ENCODE data around the gene EMC10. TPM values are rescaled to one million over a fixed set of nuclear protein-coding genes. Genes with fewer than 3 reads are reported as not detected.
"Not testable (repeated sequence)": the region's sequence is repeated elsewhere in the genome, so short reads cannot be mapped to it uniquely, and the experiment has no call there.

EMC10 gene
- total RNA-seq, 1 experiment from 2014 or later: 66.7 TPM

DNA sequence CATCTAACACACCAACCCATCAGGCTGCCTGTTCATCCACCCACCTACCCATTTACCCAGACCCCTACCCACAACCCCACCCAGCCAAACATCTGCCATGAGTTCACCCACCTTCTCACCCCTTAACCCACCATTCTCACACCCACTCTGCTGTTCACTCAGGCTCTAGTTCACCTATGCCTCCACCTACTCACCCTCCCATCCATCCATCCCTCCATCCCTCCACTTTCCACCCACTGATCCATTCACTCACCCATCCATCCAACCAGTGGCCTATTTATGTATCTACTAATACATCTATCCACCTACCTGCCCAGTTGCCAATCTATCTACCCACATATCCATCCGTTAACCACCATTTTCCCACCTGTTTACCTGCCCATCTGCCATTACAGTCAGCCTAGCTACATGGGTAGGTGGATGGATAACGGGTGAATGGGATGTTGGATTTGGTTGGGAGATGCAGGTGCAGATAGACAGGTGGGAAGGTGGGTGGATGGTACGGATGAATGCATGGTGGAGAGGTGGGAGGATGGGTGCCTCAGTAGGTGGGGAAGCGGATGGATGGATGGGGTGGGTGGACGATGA, 38.4 kb upstream of the EMC10 start:
- H3K9me3 ChIP-seq (ENCODE audit: control insufficient read depth, insufficient read depth, low read depth, low read length): no peaks in the 10 kb centered on the region
- no TSS peak for BruUV-seq (replicated peaks)
- CTCF ChIA-PET: no interaction called here
- TF ChIP-seq POLR2AphosphoS5 (IDR thresholded peaks at IDR 0.05; ENCODE audit: low read depth, low read length) (no peak), SIN3A (IDR thresholded peaks at IDR 0.05; ENCODE audit: borderline replicate concordance, insufficient read depth, low read depth, low read length) (no peak), REST (IDR thresholded peaks at IDR 0.05; ENCODE audit: insufficient read depth in 1 of 2, low read depth in 2 of 2, low read length in 1 of 2) (no peak), TCF7L2 (IDR thresholded peaks at IDR 0.05; ENCODE audit: low read depth, low read length) (no peak)
- TF ChIP-seq, protein P1, sequence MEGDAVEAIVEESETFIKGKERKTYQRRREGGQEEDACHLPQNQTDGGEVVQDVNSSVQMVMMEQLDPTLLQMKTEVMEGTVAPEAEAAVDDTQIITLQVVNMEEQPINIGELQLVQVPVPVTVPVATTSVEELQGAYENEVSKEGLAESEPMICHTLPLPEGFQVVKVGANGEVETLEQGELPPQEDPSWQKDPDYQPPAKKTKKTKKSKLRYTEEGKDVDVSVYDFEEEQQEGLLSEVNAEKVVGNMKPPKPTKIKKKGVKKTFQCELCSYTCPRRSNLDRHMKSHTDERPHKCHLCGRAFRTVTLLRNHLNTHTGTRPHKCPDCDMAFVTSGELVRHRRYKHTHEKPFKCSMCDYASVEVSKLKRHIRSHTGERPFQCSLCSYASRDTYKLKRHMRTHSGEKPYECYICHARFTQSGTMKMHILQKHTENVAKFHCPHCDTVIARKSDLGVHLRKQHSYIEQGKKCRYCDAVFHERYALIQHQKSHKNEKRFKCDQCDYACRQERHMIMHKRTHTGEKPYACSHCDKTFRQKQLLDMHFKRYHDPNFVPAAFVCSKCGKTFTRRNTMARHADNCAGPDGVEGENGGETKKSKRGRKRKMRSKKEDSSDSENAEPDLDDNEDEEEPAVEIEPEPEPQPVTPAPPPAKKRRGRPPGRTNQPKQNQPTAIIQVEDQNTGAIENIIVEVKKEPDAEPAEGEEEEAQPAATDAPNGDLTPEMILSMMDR (IDR thresholded peaks at IDR 0.05): no peak
- intact Hi-C loops (cut with micrococcal nuclease; ENCODE audit: unreplicated experiment) (no loop called here), in situ Hi-C loops (cut with HindIII; ENCODE audit: low pct_unique_long_range_greater_than_20kb, low sequenced_read_pairs) (no loop called here)
- no peak for DNase-seq (ENCODE audit: low read depth, low spot score)
- no peaks in the 10 kb centered on the region for H3K36me3 ChIP-seq (ENCODE audit: control insufficient read depth, insufficient read depth, low read length)
- no peaks in the 10 kb centered on the region for H3K4me1 ChIP-seq (ENCODE audit: control insufficient read depth, insufficient read depth, low read length)
- H3K27ac ChIP-seq (ENCODE audit: low read length): no peak overlapping the region
- POLR2A ChIA-PET: no interaction called here
- ATAC-seq: no peak
- no peaks in the 10 kb centered on the region for H3K27me3 ChIP-seq (ENCODE audit: control insufficient read depth, insufficient read depth, low read length)
- no peak overlapping the region for H3K4me3 ChIP-seq (ENCODE audit: low read depth in 2 of 2, low read length in 2 of 2)

DNA sequence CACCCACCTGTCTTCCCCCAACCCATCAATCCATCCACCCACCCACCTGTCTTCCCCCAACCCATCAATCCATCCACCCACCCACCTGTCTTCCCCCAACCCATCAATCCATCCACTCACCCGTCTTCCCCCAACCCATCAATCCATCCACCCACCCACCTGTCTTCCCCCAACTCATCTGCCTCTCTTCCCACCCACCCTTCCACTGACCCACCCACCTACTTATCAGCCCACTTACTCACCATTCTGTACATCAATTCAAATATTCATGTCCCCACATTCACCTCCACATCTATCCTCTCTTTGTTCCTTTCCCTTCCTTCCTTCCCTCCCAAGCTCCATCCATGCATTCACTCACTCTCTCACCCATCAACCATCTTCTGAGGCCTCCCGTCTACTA, 37.2 kb upstream of the EMC10 start:
- H3K36me3 ChIP-seq (ENCODE audit: control insufficient read depth, insufficient read depth, low read length); intact Hi-C loops (cut with micrococcal nuclease; ENCODE audit: unreplicated experiment); H3K27me3 ChIP-seq (ENCODE audit: control insufficient read depth, insufficient read depth, low read length); ATAC-seq; in situ Hi-C loops (cut with HindIII; ENCODE audit: low pct_unique_long_range_greater_than_20kb, low sequenced_read_pairs); BruUV-seq (replicated peaks); H3K27ac ChIP-seq (ENCODE audit: low read length); CTCF ChIA-PET; H3K4me3 ChIP-seq (ENCODE audit: low read depth in 2 of 2, low read length in 2 of 2); H3K9me3 ChIP-seq (ENCODE audit: control insufficient read depth, insufficient read depth, low read depth, low read length); H3K4me1 ChIP-seq (ENCODE audit: control insufficient read depth, insufficient read depth, low read length); POLR2A ChIA-PET; DNase-seq (ENCODE audit: low read depth, low spot score): not testable (repeated sequence)

- intact Hi-C loops (cut with micrococcal nuclease; ENCODE audit: unreplicated experiment): no loop called here
- in situ Hi-C loops (cut with HindIII; ENCODE audit: low pct_unique_long_range_greater_than_20kb, low sequenced_read_pairs): no loop called here
- no peak overlapping the region for H3K4me3 ChIP-seq (ENCODE audit: low read depth in 2 of 2, low read length in 2 of 2)
- CTCF ChIA-PET: no interaction called here
- no TSS peak for BruUV-seq (replicated peaks)
- no peaks in the 10 kb centered on the region for H3K36me3 ChIP-seq (ENCODE audit: control insufficient read depth, insufficient read depth, low read length)
- ATAC-seq (no peak), DNase-seq (ENCODE audit: low read depth, low spot score) (no peak)
- H3K4me1 ChIP-seq (ENCODE audit: control insufficient read depth, insufficient read depth, low read length): no peaks in the 10 kb centered on the region
- no peaks in the 10 kb centered on the region for H3K9me3 ChIP-seq (ENCODE audit: control insufficient read depth, insufficient read depth, low read depth, low read length)
- POLR2A ChIA-PET: no interaction called here
- no peak for TF ChIP-seq SIN3A (IDR thresholded peaks at IDR 0.05; ENCODE audit: borderline replicate concordance, insufficient read depth, low read depth, low read length)
- TF ChIP-seq, protein P1 (IDR thresholded peaks at IDR 0.05): no peak
- no peak for TF ChIP-seq TCF7L2 (IDR thresholded peaks at IDR 0.05; ENCODE audit: low read depth, low read length)
- no peak for TF ChIP-seq POLR2AphosphoS5 (IDR thresholded peaks at IDR 0.05; ENCODE audit: low read depth, low read length)
- no peak for TF ChIP-seq REST (IDR thresholded peaks at IDR 0.05; ENCODE audit: insufficient read depth in 1 of 2, low read depth in 2 of 2, low read length in 1 of 2)
- no peaks in the 10 kb centered on the region for H3K27me3 ChIP-seq (ENCODE audit: control insufficient read depth, insufficient read depth, low read length)
- no peak overlapping the region for H3K27ac ChIP-seq (ENCODE audit: low read length)
Measured at GRCh38 chr19:50444059-50444458, 32.2 kb upstream of the EMC10 start.
